Fibroblast of the aortic adventitia (primary cell): Measurements from ENCODE around the gene PRKAR1B. TPM values are rescaled to one million over a fixed set of nuclear protein-coding genes. Genes with fewer than 3 reads are reported as not detected.

Experiments
- DNase-seq: peaks from one replicate; pipeline ENCODE4 v3.0.0-alpha.2; 2010; ENCODE audit warnings: low read depth
- H3K4me3 ChIP-seq: 2 replicates; pipeline ENCODE4 v1.5.1; 2011; ENCODE audit warnings: low read depth, mild to moderate bottlenecking, control low read depth, low read length, moderate library complexity
- total RNA-seq: library from RNA; depleted of rRNA; stranded (reverse); fragments of >200 nt; gene quantifications from 2 replicates; pipeline ENCODE4 v1.2.3, GENCODE V29; 2012; ENCODE audit warnings: low replicate concordance
- TF ChIP-seq, protein P1 (sequence below): IDR thresholded peaks from 2 replicates; pipeline ENCODE4 v1.5.1; 2011; ENCODE audit warnings: mild to moderate bottlenecking, low read length, control low read depth, inconsistent platforms; ENCODE audit not compliant: insufficient read depth

PRKAR1B gene
- total RNA-seq, 1 donor = 7.0 TPM

DNA sequence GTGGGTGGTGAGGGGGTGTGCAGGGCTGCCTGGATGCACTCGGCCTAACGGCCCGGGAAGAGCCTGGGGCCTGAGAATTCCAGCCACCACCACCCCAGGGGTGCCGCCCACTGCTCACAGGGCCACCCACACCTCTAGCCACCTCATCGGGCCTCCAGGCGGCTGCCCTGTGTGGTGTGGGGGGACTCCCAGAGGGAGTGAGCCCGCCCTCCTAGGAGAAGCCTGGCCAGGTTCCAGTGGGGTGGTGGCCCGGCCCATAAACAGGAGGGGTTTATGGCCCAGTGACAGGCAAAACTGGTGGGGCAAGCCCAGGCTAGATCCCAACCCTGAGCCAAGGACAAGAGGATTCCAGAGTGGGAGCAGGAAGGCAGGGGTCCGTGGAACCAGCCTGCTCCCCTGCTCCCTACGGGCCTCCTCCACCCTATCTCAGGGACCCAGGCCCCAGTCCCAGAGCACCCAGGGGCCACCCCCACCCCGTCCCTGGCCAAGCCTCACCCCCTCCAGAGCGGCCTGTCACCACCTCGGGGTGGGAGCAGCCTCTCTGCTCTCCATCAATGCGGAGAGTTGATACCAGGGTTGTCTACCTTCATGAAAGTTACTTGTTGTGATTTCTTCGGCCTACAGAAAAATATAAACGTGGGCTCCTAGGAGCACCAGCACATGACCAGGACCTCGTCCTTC is 187.2 kb downstream of the PRKAR1B start:
- TF ChIP-seq, protein P1, sequence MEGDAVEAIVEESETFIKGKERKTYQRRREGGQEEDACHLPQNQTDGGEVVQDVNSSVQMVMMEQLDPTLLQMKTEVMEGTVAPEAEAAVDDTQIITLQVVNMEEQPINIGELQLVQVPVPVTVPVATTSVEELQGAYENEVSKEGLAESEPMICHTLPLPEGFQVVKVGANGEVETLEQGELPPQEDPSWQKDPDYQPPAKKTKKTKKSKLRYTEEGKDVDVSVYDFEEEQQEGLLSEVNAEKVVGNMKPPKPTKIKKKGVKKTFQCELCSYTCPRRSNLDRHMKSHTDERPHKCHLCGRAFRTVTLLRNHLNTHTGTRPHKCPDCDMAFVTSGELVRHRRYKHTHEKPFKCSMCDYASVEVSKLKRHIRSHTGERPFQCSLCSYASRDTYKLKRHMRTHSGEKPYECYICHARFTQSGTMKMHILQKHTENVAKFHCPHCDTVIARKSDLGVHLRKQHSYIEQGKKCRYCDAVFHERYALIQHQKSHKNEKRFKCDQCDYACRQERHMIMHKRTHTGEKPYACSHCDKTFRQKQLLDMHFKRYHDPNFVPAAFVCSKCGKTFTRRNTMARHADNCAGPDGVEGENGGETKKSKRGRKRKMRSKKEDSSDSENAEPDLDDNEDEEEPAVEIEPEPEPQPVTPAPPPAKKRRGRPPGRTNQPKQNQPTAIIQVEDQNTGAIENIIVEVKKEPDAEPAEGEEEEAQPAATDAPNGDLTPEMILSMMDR = no peak
- peak; percentile 34 for DNase-seq
- H3K4me3 ChIP-seq = no peak overlapping the region

DNA sequence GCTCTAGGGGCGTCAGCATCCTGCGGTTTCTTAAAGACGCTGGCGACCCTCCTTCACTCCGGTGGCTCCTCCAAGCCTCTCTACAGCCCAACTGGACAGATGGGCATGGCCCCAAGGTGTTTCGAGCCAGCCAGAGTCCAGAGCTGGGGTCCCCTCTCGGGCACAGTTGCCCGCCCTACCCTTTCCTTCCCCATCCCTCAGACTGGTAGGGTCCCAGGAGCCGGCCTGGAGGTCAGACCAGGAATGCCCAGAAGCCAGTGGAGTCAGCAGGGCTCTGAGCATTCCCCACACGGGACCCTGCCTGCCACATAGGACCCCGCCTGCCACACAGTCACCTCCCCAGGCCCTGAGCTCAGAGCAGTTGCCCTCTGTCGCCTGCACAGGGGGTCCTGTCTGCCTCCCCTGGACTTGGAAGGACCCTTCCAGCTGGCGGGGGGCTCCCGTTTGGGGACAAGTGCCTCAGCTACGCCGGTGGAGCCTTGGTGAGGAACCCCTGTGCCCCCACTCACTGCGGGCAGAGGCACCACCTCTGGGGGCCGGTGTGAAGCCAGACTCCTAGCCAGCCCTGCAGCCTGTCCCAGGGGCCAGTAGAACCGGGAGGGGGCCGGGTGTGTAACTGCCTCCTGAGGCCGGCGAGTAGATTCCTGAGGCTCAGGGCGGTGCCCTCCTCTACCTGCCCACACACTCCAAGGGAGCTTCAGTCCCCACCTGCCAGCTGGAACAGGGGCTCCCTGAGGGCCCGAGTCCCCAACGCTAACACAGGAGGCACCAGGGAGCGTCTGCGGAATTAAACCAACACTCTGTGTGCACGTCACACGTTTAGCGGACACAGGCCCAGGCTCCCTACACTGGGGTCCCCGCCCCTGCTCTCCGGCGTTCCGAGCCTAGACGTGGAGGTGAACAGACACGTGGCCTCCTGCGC is 188.1 kb downstream of the PRKAR1B start:
- DNase-seq = no peak
- H3K4me3 ChIP-seq = no peak overlapping the region
- TF ChIP-seq, protein P1 = no peak

DNA sequence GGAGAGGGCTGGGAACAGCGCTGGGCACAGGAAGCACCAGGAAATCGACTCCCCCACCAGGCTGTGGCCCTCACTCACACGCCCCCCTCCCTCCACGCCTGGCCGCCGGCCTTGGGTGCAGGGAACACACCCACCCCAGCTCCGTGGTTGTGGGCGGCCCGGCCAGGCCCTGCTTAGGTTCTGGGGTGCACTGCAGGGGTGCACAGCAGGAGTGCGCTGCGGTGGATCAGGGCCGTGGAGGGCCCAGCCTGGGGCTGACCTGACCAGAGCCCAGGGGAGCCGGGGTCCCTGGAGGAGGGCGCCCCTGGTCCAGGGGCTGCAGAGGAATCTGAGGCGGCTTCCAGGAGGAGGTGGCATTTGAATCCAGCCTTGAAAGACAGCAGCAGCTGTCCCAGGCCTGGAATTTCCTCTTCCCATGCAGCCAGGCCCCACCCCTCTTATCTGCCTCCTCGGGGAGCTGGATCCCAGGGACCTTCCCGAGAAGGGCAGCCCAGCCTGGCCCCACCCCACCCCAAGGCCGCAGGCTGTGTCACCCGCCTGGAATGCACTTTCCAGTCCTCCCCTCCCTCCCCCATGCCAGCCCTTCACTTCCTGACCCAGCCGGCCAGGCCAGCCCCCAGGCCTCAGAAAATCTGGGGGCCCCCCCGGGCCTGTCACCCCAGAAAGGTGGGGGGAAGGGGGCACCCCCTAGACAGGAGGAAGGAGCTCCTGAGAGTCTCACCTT is 189.0 kb downstream of the PRKAR1B start:
- peak; percentile 88 for DNase-seq
- no peak overlapping the region for H3K4me3 ChIP-seq
- TF ChIP-seq, protein P1 = no peak

DNA sequence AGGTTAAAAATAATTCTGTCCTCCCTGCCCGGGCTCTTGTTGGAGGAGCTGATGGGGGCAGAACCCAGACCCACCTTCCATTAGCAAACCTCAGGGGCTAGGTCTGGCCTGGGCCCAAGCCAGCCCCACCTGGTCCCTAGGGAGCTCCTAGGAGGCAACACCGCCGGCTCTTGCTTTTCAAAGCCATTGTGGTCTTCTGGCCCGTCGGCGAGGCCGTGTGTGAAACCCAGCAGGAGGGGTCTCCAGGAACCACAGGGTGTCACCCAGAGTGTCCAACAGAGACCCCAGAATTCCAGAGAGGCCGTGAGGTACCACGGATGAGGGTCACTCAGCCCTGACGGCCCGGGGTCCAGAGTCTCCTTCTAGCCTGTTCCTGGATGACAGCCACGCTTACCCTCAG is 190.8 kb downstream of the PRKAR1B start:
- no peak overlapping the region for H3K4me3 ChIP-seq
- TF ChIP-seq, protein P1 = no peak
- DNase-seq = no peak

DNA sequence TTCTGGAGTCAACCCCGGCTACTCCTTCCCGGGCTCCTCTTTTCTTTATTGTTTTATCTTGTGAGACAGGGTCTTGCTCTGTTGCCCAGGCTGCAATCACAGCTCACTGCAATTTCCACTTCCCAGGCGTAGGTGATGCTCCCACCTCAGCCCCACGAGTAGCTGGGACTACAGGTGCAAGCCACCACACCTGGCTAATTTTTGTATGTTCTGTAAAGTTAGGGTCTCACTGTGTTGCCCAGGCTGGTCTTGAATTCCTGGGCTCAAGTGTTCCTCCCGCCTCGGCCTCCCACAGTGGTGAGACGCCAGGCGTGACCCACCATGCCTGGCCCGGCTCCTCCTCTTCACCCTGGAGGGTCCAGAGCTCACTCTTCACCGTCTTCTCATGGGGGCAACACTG is 192.1 kb downstream of the PRKAR1B start:
- no peak for DNase-seq
- H3K4me3 ChIP-seq = no peak overlapping the region
- TF ChIP-seq, protein P1 = no peak

DNA sequence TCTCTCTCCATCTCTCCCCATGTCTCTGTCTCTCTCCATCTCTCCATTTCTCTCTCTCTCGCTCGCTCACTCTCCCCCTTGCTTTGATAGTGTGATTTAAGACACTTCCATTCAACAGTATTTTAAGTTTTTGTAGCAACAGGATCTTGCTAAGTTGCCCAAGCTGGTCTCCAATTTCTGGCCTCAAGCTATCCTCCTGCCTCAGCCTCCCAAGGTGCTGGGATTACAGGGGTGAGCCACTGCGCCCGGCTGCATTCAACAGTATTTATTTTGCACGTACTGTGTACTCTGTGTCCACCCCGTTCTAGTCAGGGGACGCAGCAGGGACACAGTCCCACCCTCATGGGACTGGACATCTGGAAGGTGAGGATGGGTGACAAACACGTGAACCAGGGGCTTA is 193.0 kb downstream of the PRKAR1B start:
- no peak overlapping the region for H3K4me3 ChIP-seq
- TF ChIP-seq, protein P1 = no peak
- DNase-seq = no peak
